Common myeloid progenitor, CD34-positive (primary cell): ENCODE measurements around the gene MDC1.

Experiments used
- CTCF ChIA-PET: fragments of 350-600 bp; sonication (Branson Sonifier 250); formaldehyde crosslinking; loops from one replicate; lab custom pipeline; 2021; ENCODE audit warnings: antibody characterized with exemption; lab: Charles Lee
- POLR2A ChIA-PET: fragments of 350-600 bp; sonication (Branson Sonifier 250); formaldehyde crosslinking; loops from one replicate; lab custom pipeline; 2021; ENCODE audit warnings: antibody characterized with exemption; lab: Charles Lee
- DNase-seq, 3 donors: peaks; one replicate each; pipeline versions ENCODE4 v3.0.0 to v3.0.0-alpha.2; 2013
- H3K27ac ChIP-seq, 2 experiments: 1 replicate in 1 of 2; 2 replicates in 1 of 2; pipeline ENCODE4 v1.7.0; 2013; ENCODE audit warnings: inconsistent platforms in 2 of 2, low read length in 2 of 2, mild to moderate bottlenecking in 2 of 2, low read depth in 1 of 2, moderate library complexity in 1 of 2; ENCODE audit not compliant: severe bottlenecking in 2 of 2, insufficient read depth in 1 of 2, poor library complexity in 1 of 2
- H3K27me3 ChIP-seq, 5 experiments: replicated peaks in 2 of 5; 1 replicate in 3 of 5; 2 replicates in 2 of 5; pipeline versions ENCODE4 v1.6.1 to v1.7.0; 2013; ENCODE audit warnings: low read length in 4 of 5, mild to moderate bottlenecking in 2 of 5, moderate library complexity in 2 of 5, inconsistent platforms in 1 of 5; ENCODE audit not compliant: insufficient read depth in 5 of 5, control insufficient read depth in 4 of 5
- H3K36me3 ChIP-seq, 4 experiments: 1 replicate in 2 of 4; 2 replicates in 2 of 4; pipeline versions ENCODE4 v1.6.1 to v1.7.0; 2013; ENCODE audit warnings: low read length in 3 of 4, control low read depth in 1 of 4, mild to moderate bottlenecking in 1 of 4; ENCODE audit not compliant: control insufficient read depth in 4 of 4, insufficient read depth in 4 of 4
- H3K4me1 ChIP-seq, 4 experiments: 1 replicate in 3 of 4; 2 replicates in 1 of 4; pipeline versions ENCODE4 v1.6.1 to v1.7.1; 2013; ENCODE audit warnings: low read length in 3 of 4, mild to moderate bottlenecking in 3 of 4, control low read depth in 1 of 4, inconsistent platforms in 1 of 4, moderate library complexity in 1 of 4; ENCODE audit not compliant: control insufficient read depth in 4 of 4, insufficient read depth in 4 of 4; ENCODE audit errors: control extremely low read depth in 1 of 4
- H3K4me3 ChIP-seq, 7 experiments: 1 replicate in 4 of 7; 2 replicates in 3 of 7; pipeline versions ENCODE4 v1.5.1 to v1.7.0; 2013; ENCODE audit warnings: mild to moderate bottlenecking in 7 of 7, low read length in 6 of 7, moderate library complexity in 6 of 7, inconsistent platforms in 2 of 7, low read depth in 2 of 7, control low read depth in 1 of 7; ENCODE audit not compliant: insufficient read depth in 4 of 7, control insufficient read depth in 1 of 7; ENCODE audit errors: extremely low read depth in 1 of 7
- H3K9me3 ChIP-seq, 5 experiments: 1 replicate in 4 of 5; 2 replicates in 1 of 5; pipeline versions ENCODE4 v1.6.1 to v1.7.1; 2013; ENCODE audit warnings: low read length in 4 of 5, mild to moderate bottlenecking in 2 of 5, inconsistent platforms in 1 of 5, low read depth in 1 of 5, moderate library complexity in 1 of 5; ENCODE audit not compliant: control insufficient read depth in 4 of 5, insufficient read depth in 2 of 5; ENCODE audit errors: control extremely low read depth in 1 of 5
- WGBS: methylation state at CpG from one replicate; pipeline ENCODE4 v1.1.5; 2013; ENCODE audit not compliant: insufficient coverage; 5-methylcytosine and 5-hydroxymethylcytosine counted together

MDC1 gene

DNA sequence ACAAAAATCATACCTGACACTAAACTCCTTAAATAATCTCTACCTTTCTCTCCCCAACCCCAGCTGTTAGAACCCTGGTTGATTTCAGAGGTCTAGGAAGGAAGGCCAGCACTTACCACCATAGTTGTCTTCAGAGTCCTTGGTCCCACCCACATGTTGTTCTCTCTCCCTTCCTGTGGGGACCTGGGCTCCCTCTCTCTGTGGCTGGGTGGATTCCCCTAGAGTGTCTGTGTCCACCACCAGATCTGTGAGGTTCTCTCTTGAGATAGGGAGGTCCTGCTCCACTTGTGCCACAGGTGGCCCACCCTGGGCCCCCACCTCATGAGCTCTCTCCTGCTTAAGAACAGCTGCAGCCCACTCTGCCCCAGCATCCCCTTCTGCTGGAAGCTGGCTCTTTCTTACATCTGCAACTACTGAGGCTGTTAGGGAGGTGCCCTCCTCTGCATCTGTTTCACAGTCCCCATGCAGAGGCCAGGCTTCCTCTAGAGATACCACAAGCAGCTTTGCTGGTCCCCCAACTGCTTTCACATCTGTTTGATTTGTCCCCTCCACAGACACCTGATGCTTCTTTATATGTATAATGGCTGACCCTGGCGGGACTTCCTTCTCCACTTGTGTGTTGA, 5.2 kb downstream of the MDC1 start:
- POLR2A ChIA-PET, result interaction anchor here (1.1 kb wide), 1 partner anchor 8 kb away, joined by 5 read pairs; no protein-coding TSS in a partner anchor
- H3K4me3 ChIP-seq, result no peak overlapping the region
- H3K36me3 ChIP-seq, result peaks cover 14 to 61% (median 50%) of the 10 kb centered on the region in 4 experiments
- peak in 2 of 3 donors; percentile 63 to 70 for DNase-seq
- H3K27ac ChIP-seq, result no peak overlapping the region
- H3K27me3 ChIP-seq, result no peaks in the 10 kb centered on the region
- H3K9me3 ChIP-seq, result no peaks in the 10 kb centered on the region
- 100% methylated on average over 1 of the region's 1 CpG for WGBS
- CTCF ChIA-PET, result interaction anchor here (0.6 to 30.1 kb wide), 6 partner anchors 10 to 35 kb away, joined by 3 to 622 read pairs (median 4); partner anchors contain the start of gene DHX16
- H3K4me1 ChIP-seq, result peaks cover 4 to 25% (median 7%) of the 10 kb centered on the region in 4 experiments

DNA sequence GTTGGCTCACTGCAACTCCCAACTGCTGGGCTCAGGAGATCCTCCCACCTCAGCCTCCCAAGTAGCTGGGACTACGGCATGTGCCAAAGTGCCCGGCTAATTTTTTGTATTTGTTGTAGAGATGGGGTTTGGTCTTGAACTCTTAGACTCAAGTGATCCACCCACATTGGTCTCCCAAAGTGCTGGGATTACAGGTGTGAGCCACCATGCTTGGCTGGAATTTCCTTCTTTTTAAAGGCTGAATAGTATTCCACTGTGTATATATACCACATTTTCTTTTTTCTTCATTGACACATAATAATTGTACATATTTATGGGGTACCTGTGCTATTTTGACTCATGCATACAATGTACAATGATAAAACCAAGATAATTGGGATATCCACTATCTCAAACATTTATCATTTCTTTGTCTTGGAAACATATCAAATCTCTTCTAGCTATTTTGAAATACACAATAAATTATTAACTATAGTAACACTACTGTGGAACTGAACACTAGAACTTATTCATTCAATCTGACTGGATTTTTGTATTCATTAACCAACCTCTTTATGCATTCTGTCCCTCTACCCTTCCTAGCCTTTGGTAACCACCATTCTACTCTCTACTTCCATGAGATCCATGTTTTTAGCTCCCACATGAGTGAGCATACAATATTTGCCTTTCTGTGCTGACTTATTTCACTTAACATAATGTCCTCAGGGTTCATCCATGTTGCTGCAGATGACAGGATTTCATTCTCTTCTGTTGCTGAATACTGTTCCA, 7.8 kb downstream of the MDC1 start:
- WGBS, result no CpG with 5 or more reads among the region's 2 CpGs
- ChIA-PET CTCF (interaction anchor here (0.6 to 30.1 kb wide), 5 partner anchors 10 to 32 kb away, joined by 3 to 622 read pairs (median 5); partner anchors contain the start of genes DHX16 and NRM), POLR2A (interaction anchor here (0.6 to 0.7 kb wide), 2 partner anchors 22 to 27 kb away, joined by 3 to 4 read pairs; no protein-coding TSS in a partner anchor)
- no peaks in the 10 kb centered on the region for H3K9me3 ChIP-seq
- no peak overlapping the region for H3K4me3 ChIP-seq
- peaks cover 14 to 73% (median 58%) of the 10 kb centered on the region in 4 experiments for H3K36me3 ChIP-seq
- peaks cover 0 to 13% (median 0%) of the 10 kb centered on the region in 4 experiments for H3K4me1 ChIP-seq
- DNase-seq, result no peak
- H3K27me3 ChIP-seq, result no peaks in the 10 kb centered on the region
- no peak overlapping the region for H3K27ac ChIP-seq

DNA sequence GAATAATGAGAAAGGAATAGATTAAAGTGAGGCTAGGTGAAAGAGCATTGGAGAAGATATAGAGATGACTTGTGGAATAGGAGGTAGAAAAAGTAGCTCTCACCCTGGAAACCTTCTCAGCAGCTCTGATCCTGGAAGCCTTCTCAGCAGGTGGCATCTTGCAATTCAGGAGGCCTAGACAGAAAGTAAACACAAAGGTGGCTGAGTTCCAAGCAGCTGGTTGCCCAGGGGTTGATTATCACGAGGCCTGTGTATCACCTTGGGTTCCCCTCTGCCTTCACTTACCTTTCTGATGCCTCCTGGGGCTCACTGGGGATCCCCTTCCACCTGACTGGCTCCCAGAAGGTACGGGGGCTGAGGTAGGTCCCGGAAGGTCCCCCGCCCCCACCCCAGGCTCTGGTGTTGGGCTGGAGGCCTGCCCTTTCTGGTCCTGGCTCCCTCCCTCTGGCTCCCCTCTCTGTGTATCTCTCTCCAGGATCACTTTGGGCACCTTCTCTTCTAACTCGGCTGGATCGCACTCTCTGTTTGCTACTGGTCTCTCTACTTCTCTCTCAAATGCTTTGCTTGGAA, 9.7 kb downstream of the MDC1 start:
- ChIA-PET CTCF (interaction anchor here (0.9 to 30.1 kb wide), 2 partner anchors 10 to 30 kb away, joined by 3 to 622 read pairs; partner anchors contain the start of genes DHX16 and MDC1), POLR2A (interaction anchor here (0.6 kb wide), 1 partner anchor 28 kb away, joined by 3 read pairs; no protein-coding TSS in a partner anchor)
- 93% methylated on average over 4 of the region's 6 CpGs for WGBS
- no peak for DNase-seq
- Histone ChIP-seq H3K36me3 (peaks cover 19 to 69% (median 56%) of the 10 kb centered on the region in 4 experiments), H3K27me3 (no peaks in the 10 kb centered on the region), H3K4me3 (no peak overlapping the region), H3K27ac (no peak overlapping the region), H3K4me1 (peaks cover 0 to 9% (median 0%) of the 10 kb centered on the region in 4 experiments), H3K9me3 (no peaks in the 10 kb centered on the region)

DNA sequence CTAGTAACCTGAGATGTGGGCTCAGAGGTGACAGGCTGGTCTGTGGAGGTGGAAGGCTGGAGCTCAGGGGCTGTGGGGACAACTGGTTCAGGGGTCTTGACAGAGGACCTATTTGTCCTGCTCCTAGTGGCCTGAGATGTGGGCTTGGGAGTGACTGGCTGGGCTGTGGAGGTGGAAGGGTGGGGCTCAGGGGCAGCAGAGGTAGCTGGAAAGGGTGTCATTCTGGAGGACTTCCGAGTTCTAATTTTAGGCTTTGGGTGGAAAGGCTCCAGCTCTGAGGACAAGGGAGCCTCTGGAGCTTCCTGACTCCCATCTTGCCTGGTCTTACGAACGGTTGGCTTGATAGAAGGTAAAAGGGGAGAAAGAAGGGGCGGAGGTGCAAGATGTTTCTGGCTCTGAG, 11.5 kb downstream of the MDC1 start:
- WGBS, result 100% methylated on average over 3 of the region's 4 CpGs
- H3K36me3 ChIP-seq, result peaks cover 19 to 57% (median 47%) of the 10 kb centered on the region in 4 experiments
- H3K9me3 ChIP-seq, result no peaks in the 10 kb centered on the region
- H3K4me1 ChIP-seq, result no peaks in the 10 kb centered on the region
- H3K27ac ChIP-seq, result no peak overlapping the region
- POLR2A ChIA-PET, result interaction anchor here (0.7 kb wide), 1 partner anchor 10 kb away, joined by 5 read pairs; no protein-coding TSS in a partner anchor
- H3K4me3 ChIP-seq, result no peak overlapping the region
- H3K27me3 ChIP-seq, result no peaks in the 10 kb centered on the region
- no peak for DNase-seq
- CTCF ChIA-PET, result interaction anchor here (1.0 to 2.7 kb wide), 3 partner anchors 10 to 17 kb away, joined by 4 to 17 read pairs (median 6); partner anchors contain the start of gene NRM

DNA sequence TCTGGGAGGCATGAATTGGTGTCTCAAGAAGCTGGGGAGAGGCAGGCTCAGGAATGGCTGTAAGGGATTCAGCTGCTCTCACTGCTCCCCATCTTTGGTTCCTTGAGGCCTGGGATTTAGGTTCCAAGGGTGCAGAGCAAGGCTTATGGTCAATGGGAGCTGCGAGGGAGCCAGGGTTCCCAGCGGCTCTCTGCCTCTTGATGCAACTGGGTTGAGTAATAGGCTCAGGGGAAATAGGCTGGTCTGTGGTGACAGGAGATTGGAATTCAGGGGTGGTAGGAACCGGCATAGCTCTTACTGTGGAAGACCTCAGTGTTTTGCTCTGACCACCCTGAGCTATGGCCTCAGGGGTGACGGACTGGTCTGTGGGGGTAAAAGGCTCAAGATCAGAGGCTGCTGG, 13.3 kb downstream of the MDC1 start:
- no peaks in the 10 kb centered on the region for H3K4me1 ChIP-seq
- no peak overlapping the region for H3K27ac ChIP-seq
- H3K27me3 ChIP-seq, result no peaks in the 10 kb centered on the region
- H3K9me3 ChIP-seq, result no peaks in the 10 kb centered on the region
- H3K4me3 ChIP-seq, result no peak overlapping the region
- WGBS, result 100% methylated on average over 1 of the region's 4 CpGs
- ChIA-PET POLR2A (interaction anchor here (1.1 to 1.3 kb wide), 2 partner anchors 8 to 13 kb away, joined by 5 read pairs; partner anchors contain the start of gene MDC1), CTCF (interaction anchor here (0.9 to 2.7 kb wide), 4 partner anchors 9 to 16 kb away, joined by 3 to 17 read pairs (median 4); partner anchors contain the start of gene NRM)
- no peak for DNase-seq
- peaks cover 16 to 52% (median 48%) of the 10 kb centered on the region in 4 experiments for H3K36me3 ChIP-seq

DNA sequence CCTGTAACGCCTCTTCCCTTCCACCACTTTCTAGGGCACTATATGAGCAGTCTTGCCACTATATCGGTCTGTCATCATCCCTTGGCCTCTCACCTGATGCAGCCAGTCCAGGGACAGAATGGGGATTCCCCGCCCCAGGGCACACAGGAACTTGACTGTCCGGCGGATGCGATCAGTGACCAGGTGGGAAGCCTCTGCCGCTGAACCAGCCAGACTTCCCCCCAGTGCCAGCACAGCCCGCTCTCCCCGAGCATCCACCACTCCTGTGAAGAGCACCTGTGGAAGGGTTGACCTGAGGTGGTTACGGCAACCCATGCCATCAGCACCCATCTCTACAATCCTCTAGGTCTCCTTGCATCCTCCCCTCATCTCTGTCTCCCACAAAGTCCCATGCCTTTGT, 14.1 kb downstream of the MDC1 start:
- no peaks in the 10 kb centered on the region for H3K27me3 ChIP-seq
- H3K4me1 ChIP-seq, result no peaks in the 10 kb centered on the region
- CTCF ChIA-PET, result interaction anchor here (0.7 to 2.7 kb wide), 3 partner anchors 10 to 24 kb away, joined by 3 to 17 read pairs (median 3); partner anchors contain the start of gene NRM
- WGBS, result 96% methylated on average over 7 of the region's 10 CpGs
- no peak for DNase-seq
- no peaks in the 10 kb centered on the region for H3K9me3 ChIP-seq
- H3K36me3 ChIP-seq, result peaks cover 16 to 50% (median 44%) of the 10 kb centered on the region in 4 experiments
- POLR2A ChIA-PET, result interaction anchor here (1.3 kb wide), 1 partner anchor 9 kb away, joined by 5 read pairs; no protein-coding TSS in a partner anchor
- H3K27ac ChIP-seq, result no peak overlapping the region
- H3K4me3 ChIP-seq, result no peak overlapping the region
